Vagina (tissue), 2 donors: ENCODE results near the gene XPNPEP2. TPM values are rescaled to one million over a fixed set of nuclear protein-coding genes. Genes with fewer than 3 reads are reported as not detected.
A peak's percentile ranks its signal among the peaks of the same experiment; 100 is the strongest.

Source experiments
- DNase-seq, 2 donors: peaks; one replicate each; pipeline ENCODE4 v3.0.0-alpha.2; 2017; ENCODE audit errors: extremely low spot score in 2 of 2
- H3K27ac ChIP-seq: fragments of 200-600 bp; sonication (generic); one replicate; pipeline ENCODE4 v1.5.1; 2019
- H3K27me3 ChIP-seq: fragments of 200-600 bp; sonication (generic); one replicate; pipeline ENCODE4 v1.5.1; 2019
- H3K36me3 ChIP-seq, 2 donors: fragments of 200-600 bp; sonication (generic); one replicate each; pipeline ENCODE4 v1.5.1; 2017 to 2019
- H3K4me1 ChIP-seq: fragments of 200-600 bp; sonication (generic); one replicate; pipeline ENCODE4 v1.5.1; 2019
- H3K4me3 ChIP-seq, 2 donors: fragments of 200-600 bp; sonication (generic); 1 replicate in 1 of 2; 2 replicates in 1 of 2; pipeline ENCODE4 v1.5.1; 2016 to 2019
- H3K9me3 ChIP-seq: fragments of 200-600 bp; sonication (generic); one replicate; pipeline ENCODE4 v1.5.1; 2019
- CTCF ChIP-seq, 3 experiments: fragments of 450-650 bp in 2 of 3; fragments of 200-600 bp in 1 of 3; sonication (generic) in 1 of 3; IDR thresholded peaks; one replicate each; pipeline ENCODE4 v1.5.1; 2017 to 2019; ENCODE audit warnings: antibody characterized with exemption in 3 of 3, mild to moderate bottlenecking in 2 of 3, moderate library complexity in 2 of 3
- POLR2A ChIP-seq, 2 donors: fragments of 450-650 bp; IDR thresholded peaks; one replicate each; pipeline ENCODE4 v1.6.1; 2017; ENCODE audit warnings: antibody characterized with exemption in 2 of 2, mild to moderate bottlenecking in 2 of 2, moderate library complexity in 2 of 2
- POLR2AphosphoS5 ChIP-seq, 2 donors: sonication (generic); formaldehyde crosslinking; IDR thresholded peaks; one replicate each; pipeline ENCODE4 v1.9.0; 2017; ENCODE audit warnings: antibody characterized with exemption in 2 of 2, mild to moderate bottlenecking in 2 of 2, low read depth in 1 of 2; ENCODE audit not compliant: insufficient read depth in 1 of 2
- intact Hi-C: fragments of 100-400 bp; cut with DNase I; formaldehyde crosslinking; loops from one replicate; pipeline ENCODE4 v1.15.1; 2023
- total RNA-seq: library from RNA; depleted of rRNA; stranded (reverse); fragments of >200 nt; gene quantifications from one replicate; pipeline ENCODE4 v1.2.3, GENCODE V29; 2016

The XPNPEP2 gene, protein sequence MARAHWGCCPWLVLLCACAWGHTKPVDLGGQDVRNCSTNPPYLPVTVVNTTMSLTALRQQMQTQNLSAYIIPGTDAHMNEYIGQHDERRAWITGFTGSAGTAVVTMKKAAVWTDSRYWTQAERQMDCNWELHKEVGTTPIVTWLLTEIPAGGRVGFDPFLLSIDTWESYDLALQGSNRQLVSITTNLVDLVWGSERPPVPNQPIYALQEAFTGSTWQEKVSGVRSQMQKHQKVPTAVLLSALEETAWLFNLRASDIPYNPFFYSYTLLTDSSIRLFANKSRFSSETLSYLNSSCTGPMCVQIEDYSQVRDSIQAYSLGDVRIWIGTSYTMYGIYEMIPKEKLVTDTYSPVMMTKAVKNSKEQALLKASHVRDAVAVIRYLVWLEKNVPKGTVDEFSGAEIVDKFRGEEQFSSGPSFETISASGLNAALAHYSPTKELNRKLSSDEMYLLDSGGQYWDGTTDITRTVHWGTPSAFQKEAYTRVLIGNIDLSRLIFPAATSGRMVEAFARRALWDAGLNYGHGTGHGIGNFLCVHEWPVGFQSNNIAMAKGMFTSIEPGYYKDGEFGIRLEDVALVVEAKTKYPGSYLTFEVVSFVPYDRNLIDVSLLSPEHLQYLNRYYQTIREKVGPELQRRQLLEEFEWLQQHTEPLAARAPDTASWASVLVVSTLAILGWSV
- 22.3 TPM for total RNA-seq

- H3K36me3 ChIP-seq = no peaks in the 10 kb centered on the region
- H3K27ac ChIP-seq = peak within 1 kb of the TSS; percentile 70
- H3K9me3 ChIP-seq = no peaks in the 10 kb centered on the region
- no peak within 1 kb of the TSS for H3K4me3 ChIP-seq
- H3K4me1 ChIP-seq = peaks cover 10% of the 10 kb centered on the region
- no peak for TF ChIP-seq CTCF (IDR thresholded peaks at IDR 0.05)
- TF ChIP-seq POLR2AphosphoS5 (IDR thresholded peaks at IDR 0.05; ENCODE audit: insufficient read depth in 1 of 2, low read depth in 1 of 2) = peak in 1 of 2 donors; percentile 52
- TF ChIP-seq POLR2A (IDR thresholded peaks at IDR 0.05) = no peak
- intact Hi-C loops = no loop called here
- no peaks in the 10 kb centered on the region for H3K27me3 ChIP-seq
- DNase-seq = no peak
Observed at GRCh38 chrX:129738466-129739308, at the start of gene XPNPEP2. Gene XPNPEP2, plus strand, starts transcription at chrX:129738979. Its CDS starts 235 bp downstream, at chrX:129739214.

DNA sequence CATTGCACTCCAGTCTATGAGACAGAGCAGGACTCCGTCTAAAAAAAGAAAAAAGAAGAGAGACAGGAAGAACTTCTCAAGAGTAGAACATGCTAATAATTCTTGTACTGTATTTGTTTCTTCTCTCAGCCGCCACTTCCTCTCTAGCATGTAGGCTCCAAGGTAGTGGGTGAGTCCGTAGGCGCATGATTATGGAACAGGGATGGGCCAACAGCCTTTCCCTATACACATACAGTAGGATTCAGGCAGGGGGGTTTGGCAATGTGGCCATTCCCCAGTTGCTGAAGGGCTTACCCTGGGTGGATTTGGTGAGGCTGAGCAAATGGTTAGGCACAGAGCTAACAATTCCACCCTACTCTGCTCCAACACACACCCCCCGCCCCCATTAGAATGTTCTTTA, 49.0 kb upstream of the XPNPEP2 start:
- no peaks in the 10 kb centered on the region for H3K36me3 ChIP-seq
- H3K27ac ChIP-seq = no peak overlapping the region
- intact Hi-C loops = no loop called here
- no peaks in the 10 kb centered on the region for H3K27me3 ChIP-seq
- no peak overlapping the region for H3K4me3 ChIP-seq
- TF ChIP-seq POLR2AphosphoS5 (IDR thresholded peaks at IDR 0.05; ENCODE audit: insufficient read depth in 1 of 2, low read depth in 1 of 2) (no peak), CTCF (IDR thresholded peaks at IDR 0.05) (no peak), POLR2A (IDR thresholded peaks at IDR 0.05) (no peak)
- no peaks in the 10 kb centered on the region for H3K9me3 ChIP-seq
- no peaks in the 10 kb centered on the region for H3K4me1 ChIP-seq
- DNase-seq = no peak

DNA sequence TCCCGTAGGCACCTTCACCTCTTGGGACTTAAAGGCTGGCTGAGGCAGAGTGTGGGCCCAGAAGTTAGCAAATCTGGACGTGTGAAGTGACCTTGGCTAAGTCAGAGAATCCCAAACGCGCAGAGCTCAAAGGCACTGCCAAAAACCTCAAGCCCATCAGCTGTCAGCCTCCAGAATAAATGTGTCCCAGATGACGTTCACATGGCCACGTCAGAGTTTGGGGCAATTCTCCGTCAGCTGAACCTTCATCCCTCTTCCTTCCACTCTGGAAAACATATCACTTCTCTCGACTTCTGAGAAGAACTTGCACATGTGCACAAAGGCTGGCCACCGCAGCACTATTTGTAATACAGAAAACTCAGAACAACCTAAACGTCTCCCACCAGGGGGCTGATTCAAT, 48.3 kb upstream of the XPNPEP2 start:
- no peaks in the 10 kb centered on the region for H3K27me3 ChIP-seq
- intact Hi-C loops = no loop called here
- no peaks in the 10 kb centered on the region for H3K9me3 ChIP-seq
- H3K27ac ChIP-seq = no peak overlapping the region
- H3K4me1 ChIP-seq = no peaks in the 10 kb centered on the region
- TF ChIP-seq POLR2AphosphoS5 (IDR thresholded peaks at IDR 0.05; ENCODE audit: insufficient read depth in 1 of 2, low read depth in 1 of 2) (no peak), POLR2A (IDR thresholded peaks at IDR 0.05) (no peak), CTCF (IDR thresholded peaks at IDR 0.05) (no peak)
- peak in 1 of 2 donors; percentile 83 for DNase-seq
- H3K4me3 ChIP-seq = no peak overlapping the region
- no peaks in the 10 kb centered on the region for H3K36me3 ChIP-seq

DNA sequence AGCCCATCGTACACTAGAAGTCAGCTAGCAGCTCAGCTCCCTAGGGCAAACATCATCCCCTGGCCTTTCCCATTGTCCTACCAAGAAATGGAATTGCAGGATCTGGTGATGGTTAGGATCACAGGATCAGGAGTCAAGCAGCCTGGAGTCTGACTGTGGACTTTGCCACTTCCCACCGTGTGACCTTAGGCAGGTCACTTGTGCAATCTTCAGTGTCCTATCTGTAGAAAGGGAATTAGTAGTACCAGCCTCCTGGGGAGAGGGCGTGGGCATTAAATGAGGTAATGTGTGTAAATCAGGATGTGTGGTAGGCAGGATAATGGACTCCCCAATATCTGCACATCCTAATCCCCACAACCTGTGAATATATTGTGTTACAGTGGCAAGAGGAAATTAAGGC, 45.4 kb upstream of the XPNPEP2 start:
- H3K27me3 ChIP-seq = no peaks in the 10 kb centered on the region
- H3K36me3 ChIP-seq = no peaks in the 10 kb centered on the region
- TF ChIP-seq POLR2AphosphoS5 (IDR thresholded peaks at IDR 0.05; ENCODE audit: insufficient read depth in 1 of 2, low read depth in 1 of 2) = no peak
- TF ChIP-seq CTCF (IDR thresholded peaks at IDR 0.05) = no peak
- no peak for TF ChIP-seq POLR2A (IDR thresholded peaks at IDR 0.05)
- no peaks in the 10 kb centered on the region for H3K4me1 ChIP-seq
- no peak overlapping the region for H3K4me3 ChIP-seq
- intact Hi-C loops = no loop called here
- no peak overlapping the region for H3K27ac ChIP-seq
- peak in 1 of 2 donors; percentile 42 for DNase-seq
- no peaks in the 10 kb centered on the region for H3K9me3 ChIP-seq
